HG03378 (cell line): ENCODE results near the gene OR6J1.
"Not testable (repeated sequence)": the region's sequence is repeated elsewhere in the genome, so short reads cannot be mapped to it uniquely, and the experiment has no call there.

Source experiments
- ATAC-seq: cut with Tn5 transposase; IDR thresholded peaks from one replicate; pipeline ENCODE4 v1.9.1; 2021; ENCODE audit warnings: mild to moderate bottlenecking, moderate library complexity; ENCODE audit not compliant: unreplicated experiment

The OR6J1 gene

DNA sequence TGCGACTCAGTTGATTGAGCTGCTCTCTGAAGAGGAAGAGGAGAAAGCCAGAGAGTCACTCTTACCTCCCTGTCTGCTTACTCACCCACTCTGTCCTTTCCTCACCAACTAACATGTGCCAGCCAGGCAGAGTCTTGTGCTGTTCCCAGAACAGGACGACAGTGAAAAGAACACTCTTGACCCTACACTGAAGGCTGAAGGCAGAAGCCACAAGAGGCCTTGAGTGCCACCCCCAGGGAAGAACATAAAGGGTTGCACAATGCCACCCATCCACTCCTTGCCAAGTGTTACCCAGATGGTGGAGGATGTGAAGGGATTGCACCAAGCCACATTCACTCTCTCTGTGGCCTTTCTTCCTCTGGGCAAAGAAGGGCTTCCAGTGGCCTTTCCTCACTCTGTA is 33.2 kb downstream of the OR6J1 start:
- no peak for ATAC-seq

DNA sequence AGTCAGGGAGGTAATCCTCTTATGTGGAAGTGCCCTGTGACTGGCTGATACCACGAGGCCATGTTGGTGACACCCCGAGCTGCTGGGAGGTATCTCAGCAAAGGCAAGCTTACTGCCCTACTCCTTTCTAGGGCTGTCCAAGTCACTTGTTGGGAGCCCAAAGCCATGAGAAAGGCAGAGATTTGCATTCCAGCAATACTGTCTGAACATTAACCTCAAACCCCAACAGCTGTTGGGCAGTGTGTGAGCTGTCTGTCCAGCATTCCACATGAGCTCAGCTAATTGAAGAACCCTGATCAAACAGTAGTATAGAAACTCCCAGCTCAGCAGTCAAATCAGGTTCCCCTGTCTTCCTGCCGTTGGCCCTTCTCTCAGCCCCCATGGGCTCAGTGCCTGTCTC is 36.9 kb downstream of the OR6J1 start:
- ATAC-seq, result no peak

DNA sequence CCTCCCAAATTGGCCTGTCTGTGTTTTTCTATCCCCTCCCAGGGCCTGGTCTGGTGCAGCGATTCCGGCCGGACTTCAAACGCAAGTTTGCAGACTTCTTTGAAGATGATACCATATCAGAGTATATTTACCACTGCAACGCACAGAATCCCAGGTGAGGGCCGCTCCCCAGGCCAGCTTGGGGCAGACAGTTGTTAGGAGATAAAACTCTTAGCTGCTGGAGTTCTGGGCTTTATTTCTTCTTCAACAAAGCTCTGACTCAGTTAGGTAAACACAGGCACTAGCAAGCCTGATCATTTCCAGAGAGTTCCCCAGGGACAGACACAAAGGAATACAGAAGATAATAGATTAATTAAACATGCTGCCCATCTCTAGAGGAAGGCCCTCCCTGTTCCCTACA is 37.8 kb downstream of the OR6J1 start:
- ATAC-seq, result no peak

DNA sequence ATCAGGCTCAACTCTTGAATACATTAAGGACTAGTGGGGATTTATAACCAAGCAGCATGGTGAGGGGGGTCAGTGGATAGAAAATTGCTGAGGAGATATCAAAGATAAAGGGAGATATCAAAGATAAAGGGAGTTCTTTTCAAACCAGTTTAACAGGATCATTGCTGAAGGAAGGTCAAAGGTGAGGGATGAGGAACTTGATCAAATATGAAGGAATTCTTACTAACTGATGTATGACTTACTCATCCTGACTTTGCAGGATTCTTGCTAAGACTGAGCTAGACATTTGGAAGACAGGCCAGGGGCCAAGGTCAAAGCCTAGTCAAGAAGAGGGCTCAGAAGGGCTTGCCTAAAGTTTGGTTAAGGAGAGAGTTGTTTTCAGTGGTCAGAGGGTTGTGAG is 41.3 kb downstream of the OR6J1 start:
- no peak for ATAC-seq

DNA sequence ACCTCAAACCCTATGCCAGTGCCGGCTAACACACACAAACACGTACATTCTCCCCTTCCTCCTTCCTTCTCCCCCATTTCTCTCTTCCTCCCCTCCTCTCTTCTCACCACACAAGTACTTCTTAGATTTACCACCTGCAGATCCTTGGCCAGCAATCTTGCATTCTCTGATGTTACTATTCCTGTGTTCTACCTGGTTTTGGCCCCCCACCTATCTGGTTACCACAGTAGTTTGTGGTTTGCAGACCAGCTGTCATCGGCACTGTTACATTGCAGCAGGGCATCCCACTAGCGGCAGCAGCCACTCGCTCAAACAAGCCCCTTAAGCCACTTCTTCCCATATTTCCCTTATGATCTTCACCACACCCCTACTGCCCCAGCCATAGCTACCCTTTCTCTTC is 42.2 kb downstream of the OR6J1 start:
- no peak for ATAC-seq

DNA sequence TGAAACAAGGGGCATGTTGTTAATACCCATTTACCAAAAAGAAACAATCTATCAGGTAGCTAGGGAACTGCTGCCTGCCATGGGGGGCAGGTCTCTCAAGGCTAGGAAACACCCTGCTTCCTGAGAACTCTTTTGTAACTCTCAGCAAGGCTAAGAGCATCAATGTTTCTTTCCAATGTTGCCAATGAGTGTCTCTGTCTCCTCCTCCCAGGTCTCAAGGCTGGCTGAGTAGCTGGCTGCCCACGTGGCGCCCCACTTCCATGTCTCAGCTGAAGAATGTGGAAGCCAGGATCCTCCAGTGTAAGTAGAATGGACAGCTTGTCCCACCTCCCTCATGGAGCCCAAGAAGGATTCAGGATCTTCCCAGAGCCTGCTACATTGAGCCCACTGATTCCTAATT is 42.7 kb downstream of the OR6J1 start:
- no peak for ATAC-seq

DNA sequence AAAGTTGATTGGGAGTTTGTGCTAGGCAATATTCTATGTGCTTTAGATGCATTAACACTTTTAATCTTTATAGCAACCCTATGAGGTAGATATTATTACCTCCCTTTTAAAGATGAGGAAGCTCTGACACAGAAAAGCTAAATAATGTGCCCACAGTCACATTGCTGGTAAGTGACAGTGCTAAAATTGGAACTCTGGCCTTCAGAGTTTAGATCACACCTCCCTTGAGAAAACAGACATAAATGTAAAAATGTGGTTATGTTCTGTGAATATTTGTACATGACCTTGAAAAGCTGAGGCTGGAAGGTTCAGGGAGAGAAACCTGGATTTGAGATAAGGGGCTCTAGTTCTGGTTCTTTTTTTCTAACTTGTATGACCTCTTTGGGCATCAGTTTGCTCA is 44.1 kb downstream of the OR6J1 start:
- ATAC-seq, result no peak

DNA sequence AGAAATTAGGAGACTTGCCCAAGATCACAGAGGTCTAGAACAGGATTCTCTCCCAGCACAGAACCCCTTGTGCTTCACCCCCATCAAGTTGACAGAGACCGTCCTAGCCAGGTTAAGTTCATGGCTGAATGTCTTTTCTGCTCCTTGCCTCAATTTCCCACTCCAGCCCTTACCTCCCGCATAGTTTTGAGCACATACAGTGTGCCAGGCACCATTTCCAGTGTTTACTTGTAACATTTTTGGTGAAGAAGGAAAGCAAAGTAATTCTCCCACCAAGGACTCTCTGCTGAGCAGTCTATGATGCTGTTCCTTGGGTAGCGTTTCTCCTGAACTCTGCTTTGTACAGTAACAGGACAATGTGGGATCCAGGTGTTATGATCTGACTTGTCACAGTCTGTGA is 44.8 kb downstream of the OR6J1 start:
- ATAC-seq, result no peak

DNA sequence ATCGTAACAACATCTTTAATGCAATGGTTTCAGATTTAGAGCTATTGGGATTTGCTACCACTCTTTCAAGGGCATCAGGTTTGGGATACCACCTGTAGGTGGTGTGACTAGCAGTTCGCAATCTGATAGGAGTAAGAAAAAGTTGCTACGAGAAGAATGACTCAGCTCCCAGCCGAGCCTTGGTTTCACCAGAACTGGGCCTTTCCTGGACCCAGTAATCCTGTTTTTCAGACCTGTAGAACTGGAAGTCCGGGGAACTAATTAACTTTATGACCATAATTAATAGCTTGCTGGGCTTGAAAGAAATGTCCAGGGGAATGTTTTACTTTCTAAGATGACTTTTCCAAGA is 45.3 kb downstream of the OR6J1 start:
- peak; percentile 57 for ATAC-seq

DNA sequence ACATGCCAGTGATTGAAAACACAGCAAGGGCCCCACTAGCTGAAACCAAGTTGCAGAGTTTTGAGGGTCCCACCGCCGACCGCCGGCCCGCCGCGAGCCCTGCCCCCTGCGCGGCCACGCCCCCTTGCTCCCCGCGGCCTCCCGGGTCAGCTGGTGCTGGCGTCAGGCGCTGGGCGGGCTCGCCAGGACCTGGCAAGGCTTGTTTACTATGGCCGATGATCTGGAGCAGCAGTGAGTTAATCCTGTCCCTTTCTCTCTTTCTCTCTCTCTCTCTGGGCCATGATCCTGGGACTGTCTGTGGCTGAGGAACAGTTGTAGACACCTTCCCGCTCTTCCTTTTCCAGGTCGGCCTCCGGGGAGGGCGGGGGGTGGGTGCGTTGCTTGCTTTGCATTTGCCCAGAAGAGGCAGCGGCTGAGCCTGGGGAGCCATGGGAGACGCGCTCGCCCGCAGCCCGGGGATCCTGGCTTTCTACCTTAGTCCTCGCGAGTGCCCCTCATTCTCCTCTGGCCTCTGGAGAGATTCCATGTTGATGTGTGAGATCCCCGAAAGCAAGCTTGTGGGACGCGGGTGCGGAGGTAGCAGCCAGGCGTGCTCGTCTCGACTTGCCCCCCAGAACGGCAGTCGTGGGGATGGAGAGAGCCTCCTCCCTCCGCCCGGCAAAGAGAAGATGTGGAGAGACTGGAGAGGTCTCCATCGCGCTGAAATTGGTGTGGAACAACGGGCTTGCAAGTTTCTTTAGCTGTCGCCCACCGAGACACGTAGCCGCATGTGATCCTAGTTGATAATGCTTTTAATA is 45.9 kb downstream of the OR6J1 start, which contains the start of gene ABHD4:
ABHD4 (plus strand) TSS at position 202 of the 797 bp plus-strand sequence; CDS start at position 209, 7 bp downstream.
- peak; percentile 47 for ATAC-seq

DNA sequence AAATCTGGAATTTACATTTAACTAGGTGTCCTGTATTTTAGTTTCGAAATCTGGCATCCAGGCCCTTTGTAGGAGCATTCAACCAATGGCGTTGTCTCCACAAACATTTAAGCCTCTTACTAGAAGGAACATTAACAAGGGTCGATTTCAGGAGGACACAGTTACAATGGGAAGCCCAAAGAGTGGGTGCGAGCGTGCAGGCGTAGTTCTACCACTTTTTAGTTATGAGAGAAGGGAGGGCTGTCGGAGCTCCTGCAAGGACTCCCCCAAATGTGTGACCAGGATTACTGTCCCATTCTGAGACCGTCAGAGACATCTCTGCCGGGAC is 46.4 kb downstream of the OR6J1 start:
- no peak for ATAC-seq

DNA sequence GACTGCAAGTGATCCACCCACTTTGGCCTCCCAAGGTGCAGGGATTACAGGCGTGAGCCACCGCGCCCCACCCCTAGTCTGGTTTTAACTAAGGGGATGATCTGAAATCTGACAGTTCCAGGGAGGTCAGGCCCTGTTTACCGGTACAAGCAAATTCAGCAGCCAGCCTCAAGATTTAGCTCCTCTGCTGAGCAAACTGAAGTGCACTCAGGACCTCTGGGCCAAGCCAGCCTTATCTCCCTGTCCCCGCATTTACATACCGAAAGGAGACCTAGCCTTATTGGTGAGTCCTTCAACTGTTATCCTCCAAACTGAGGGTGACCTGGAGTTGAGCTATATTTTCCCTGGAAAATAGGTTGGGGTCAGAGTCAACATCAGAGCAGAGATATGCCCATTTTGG is 46.9 kb downstream of the OR6J1 start:
- ATAC-seq, result no peak

DNA sequence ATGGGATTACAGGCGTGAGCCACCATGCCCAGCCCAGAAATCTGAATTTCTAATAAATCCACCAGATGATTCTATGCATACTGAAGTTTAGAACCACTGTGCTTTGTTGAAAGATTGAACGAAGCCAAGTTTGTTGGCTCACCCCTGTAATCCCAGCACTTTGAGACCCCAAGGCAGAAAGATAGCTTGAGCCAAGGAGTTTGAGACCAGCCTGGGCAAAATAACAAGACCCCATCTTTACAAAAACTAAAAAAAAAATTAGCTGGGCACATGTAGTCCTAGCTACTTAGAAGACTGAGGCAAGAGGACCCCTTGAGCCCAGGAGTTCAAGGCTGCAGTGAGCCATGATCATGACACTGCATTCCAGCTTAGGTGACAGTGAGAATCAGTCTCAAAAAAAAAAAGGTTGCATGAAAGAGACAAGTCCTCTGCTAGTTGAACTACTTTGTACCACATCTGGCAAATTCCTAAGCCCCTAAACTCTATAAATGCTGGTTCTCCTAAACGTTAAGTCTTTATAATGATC is 47.7 kb downstream of the OR6J1 start:
- no peak for ATAC-seq

DNA sequence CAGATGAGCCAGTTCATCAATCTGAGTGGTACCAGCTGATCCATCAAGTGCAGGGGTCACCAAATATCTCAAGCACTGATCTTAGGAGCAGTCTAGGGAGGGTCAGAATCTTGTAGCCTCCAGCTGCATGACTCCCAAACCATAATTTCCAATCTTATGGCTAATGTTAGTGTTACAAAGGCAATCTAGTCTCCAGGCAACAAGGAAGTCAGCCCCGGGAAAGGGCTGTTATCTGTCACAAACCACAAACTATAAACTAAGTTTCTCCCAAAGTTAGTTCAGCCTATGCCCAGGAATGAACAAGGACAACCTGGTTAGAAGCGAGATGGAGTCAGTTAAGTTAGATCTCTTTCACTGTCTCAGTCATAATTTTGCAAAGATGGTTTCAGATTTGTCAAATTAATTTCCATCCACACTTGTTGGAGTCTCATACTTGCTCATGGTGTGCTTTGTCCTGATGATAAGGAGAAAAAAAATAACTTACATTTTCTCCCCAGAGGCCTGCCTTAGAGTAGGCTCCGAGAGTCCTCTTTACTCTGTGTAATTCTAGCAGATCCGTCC is 49.9 kb downstream of the OR6J1 start:
- no peak for ATAC-seq

DNA sequence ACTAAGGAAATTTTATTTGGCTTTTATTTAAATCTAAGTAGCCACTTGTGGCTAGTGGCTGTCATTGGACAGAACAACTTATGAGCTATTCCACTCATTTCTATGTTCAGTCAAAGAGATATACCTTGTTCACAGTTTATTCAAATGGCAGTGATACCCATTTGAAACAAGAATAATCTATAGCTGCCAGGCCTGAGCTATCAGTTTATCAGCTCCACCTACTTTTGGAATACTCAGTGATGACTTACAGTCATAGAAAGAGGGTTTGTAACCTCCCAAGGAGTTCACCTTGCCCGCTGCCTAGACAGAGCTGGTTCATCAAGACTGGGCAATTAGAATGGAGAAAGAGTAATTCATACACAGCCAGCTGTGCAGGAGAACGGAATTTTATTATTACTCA is 50.6 kb downstream of the OR6J1 start:
- no peak for ATAC-seq

DNA sequence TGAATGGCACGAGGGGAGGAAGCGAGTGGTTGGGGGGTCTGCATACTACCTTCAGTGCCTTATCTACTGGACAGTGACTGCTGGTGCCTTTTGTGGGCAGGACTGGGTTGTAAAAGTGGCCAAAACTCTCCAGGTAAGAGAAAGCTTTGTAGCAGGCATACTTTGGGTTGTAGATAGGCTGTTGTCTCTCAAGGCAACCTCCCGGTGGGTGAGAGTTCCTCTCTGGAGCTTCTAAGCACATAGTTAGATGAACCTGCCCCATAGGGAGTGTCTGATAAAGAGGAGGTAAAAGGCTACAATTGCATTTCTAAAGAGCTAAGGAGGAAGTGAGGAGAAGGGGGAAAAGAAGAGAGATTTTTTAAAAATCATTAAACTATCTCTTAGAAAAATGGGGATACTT is 51.0 kb downstream of the OR6J1 start:
- no peak for ATAC-seq

DNA sequence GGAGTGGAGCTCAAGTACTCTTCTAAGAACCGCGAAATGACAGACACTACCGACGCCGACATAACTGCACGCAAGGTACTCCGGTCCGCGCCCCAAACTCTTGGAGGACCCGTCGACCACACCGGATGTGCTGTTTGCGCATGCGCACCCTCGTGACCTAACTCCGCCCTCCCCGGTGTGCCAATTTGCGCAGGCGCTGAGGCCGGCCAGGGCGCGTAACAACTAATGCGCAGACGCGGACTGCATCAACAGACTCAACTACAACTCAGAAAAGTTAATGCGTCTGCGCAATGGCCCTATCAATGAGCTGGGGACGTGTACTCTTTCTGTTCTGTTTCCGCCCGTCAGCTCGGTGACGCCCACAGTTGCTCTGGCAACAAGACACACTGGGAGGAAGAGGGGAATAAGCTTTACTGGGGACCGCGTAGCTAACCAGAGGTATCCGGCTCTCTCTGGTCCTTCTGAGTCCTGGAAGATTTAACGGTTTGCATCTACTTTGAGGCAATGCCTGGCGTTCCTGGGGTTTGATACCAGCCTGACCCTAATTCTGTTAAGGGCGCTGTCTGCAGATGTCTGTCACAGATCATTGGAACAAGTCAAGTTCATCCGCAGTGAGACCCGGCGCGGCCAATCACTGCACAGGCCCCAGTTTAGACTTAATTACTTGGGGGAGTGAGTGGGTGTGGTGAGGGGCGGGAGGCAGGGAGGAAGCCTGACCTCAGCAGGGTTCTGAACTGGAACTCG is 54.9 kb downstream of the OR6J1 start, which contains the start of gene DAD1:
DAD1 (minus strand) TSS at position 129 of the 744 bp plus-strand sequence; CDS start at position 62, 67 bp downstream.
- ATAC-seq, result peak; percentile 92

DNA sequence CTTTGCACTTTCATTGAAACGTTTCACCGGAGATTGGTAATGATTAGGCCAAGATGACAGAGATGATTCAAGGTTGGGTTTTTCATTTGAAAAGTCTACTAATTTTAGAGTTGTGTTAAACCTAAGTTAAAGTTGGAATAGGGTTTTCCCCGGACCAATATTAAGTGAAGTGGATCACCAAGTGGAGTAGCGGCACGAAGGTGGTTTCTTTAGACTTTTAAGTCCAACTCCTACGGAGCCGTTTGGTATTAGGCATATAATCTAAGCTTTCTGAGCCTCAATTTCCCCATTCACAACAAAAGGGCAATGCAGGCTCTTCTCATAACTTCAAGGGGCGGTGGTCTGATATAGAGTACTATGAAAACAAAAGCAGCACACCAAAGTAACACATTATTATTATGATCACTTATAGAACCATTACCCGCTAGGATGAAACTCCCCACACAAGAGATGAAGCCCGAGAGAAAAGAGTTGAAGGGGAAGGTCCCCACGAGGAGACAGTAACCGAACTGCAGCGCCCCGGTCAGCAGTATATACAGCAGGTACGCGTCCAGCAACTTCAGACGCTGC is 55.5 kb downstream of the OR6J1 start:
- no peak for ATAC-seq

DNA sequence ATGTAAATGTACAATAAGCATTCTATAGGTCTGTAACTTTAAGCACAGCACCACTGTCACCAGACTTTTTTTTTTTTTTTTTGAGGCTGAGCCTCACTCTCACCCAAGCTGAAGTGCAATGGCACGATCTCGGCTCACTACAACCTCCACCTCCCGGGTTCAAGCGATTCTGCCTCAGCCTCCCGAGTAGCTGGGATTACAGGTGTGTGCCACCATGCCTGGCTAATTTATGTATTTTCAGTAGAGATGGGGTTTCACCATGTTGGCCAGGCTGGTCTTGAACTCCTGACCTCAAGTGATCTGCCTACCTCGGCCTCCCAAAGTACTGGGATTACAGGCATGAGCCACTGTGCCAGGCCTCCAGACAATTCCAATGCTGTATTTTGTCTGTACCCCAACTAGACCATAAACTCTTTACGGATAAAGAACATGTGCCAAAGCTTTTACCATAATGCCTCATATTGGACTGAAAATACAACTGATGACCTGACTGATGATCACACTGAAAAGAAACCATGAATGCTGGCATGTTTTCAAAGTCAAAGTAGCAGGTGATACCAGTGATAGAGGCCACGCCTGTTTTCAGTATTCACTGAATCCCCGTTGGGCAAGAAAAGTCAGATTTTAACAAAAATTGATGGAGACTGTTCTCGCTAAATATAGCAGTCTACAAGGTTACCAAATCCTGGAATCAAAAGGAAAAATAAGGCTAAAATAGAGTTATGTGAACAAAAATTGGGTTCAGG is 56.3 kb downstream of the OR6J1 start:
- not testable (repeated sequence) for ATAC-seq

DNA sequence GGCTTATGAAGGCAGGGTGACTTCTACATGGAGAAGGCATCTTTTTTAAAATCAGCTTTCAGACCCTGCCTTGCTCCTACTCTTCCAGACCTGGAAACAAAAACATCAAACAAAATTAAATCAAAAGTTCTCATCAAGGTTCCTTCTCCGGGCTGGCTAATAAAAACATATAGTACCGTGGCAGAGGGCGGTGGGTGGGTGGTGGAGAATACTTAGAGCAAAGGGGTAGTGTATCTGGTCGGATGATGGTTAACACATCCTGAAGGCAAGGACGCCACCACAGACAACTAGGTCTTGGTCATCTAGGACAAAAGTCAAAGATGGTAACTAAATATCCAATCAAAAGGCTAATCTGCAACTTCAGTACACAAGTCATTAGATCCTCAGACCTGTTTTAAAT is 56.9 kb downstream of the OR6J1 start:
- ATAC-seq, result no peak

DNA sequence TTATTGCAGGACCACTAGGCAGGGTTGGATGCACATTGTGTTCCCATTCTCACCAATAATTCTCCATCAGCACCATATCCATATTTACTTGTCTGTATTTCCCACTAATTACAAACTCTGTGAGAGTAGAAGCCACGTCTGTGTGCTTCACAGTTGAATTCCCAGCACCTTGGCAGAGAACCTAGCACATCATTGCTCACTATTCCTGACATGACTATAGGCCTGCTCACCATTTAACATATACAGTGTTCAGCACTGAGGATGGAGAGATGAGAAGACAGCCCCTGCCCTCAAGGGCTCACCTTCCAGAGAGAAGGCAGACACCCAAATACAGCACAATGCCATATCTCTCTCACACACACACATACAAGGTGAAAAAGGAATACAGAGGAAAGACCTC is 60.2 kb downstream of the OR6J1 start:
- ATAC-seq, result no peak
